Retinal pigment epithelial cell (primary cell): ENCODE data around the gene CCM2.

Experiments used
- DNase-seq: peaks from one replicate; pipeline ENCODE4 v3.0.0-alpha.2; 2010; ENCODE audit warnings: low read depth
- H3K4me3 ChIP-seq: 2 replicates; pipeline ENCODE4 v1.5.1; 2011; ENCODE audit warnings: mild to moderate bottlenecking, low read length, control low read depth, moderate library complexity
- TF ChIP-seq, protein P1 (sequence below): conservative IDR thresholded peaks from 2 replicates; pipeline ENCODE4 v1.5.1; 2011; ENCODE audit warnings: low read depth, low read length, control low read depth, inconsistent platforms

The CCM2 gene

GRCh38 chr7:45007571-45008328 is 7.7 kb downstream of the CCM2 start:
- no peak overlapping the region for H3K4me3 ChIP-seq
- TF ChIP-seq, protein P1, sequence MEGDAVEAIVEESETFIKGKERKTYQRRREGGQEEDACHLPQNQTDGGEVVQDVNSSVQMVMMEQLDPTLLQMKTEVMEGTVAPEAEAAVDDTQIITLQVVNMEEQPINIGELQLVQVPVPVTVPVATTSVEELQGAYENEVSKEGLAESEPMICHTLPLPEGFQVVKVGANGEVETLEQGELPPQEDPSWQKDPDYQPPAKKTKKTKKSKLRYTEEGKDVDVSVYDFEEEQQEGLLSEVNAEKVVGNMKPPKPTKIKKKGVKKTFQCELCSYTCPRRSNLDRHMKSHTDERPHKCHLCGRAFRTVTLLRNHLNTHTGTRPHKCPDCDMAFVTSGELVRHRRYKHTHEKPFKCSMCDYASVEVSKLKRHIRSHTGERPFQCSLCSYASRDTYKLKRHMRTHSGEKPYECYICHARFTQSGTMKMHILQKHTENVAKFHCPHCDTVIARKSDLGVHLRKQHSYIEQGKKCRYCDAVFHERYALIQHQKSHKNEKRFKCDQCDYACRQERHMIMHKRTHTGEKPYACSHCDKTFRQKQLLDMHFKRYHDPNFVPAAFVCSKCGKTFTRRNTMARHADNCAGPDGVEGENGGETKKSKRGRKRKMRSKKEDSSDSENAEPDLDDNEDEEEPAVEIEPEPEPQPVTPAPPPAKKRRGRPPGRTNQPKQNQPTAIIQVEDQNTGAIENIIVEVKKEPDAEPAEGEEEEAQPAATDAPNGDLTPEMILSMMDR, result no peak
- no peak for DNase-seq

DNA sequence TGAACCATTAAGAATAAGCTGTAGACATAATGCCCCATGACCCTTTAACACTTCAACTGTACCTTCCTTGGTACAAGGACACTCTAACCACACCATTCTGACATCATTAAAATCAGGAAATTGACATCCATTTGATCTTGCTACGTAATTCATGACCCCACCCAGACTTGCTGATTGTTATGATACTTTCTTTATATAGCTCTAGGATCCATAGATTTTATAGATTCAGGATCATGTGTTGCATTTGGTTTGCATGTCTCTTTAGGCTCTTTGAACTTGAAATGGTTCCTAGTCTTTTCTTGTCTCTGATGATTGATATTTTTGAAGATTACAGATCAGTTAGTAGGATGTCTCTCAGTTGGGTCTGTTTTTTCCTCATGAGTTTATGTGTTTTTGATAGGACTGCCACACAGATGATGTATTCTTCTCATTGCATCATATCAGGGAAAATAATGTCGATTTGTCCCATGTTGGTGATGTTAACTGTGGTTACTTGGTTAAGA is 13.5 kb downstream of the CCM2 start:
- TF ChIP-seq, protein P1, result no peak
- no peak for DNase-seq
- no peak overlapping the region for H3K4me3 ChIP-seq

GRCh38 chr7:45015313-45015712 is 15.3 kb downstream of the CCM2 start:
- TF ChIP-seq, protein P1, result no peak
- H3K4me3 ChIP-seq, result no peak overlapping the region
- DNase-seq, result no peak

DNA sequence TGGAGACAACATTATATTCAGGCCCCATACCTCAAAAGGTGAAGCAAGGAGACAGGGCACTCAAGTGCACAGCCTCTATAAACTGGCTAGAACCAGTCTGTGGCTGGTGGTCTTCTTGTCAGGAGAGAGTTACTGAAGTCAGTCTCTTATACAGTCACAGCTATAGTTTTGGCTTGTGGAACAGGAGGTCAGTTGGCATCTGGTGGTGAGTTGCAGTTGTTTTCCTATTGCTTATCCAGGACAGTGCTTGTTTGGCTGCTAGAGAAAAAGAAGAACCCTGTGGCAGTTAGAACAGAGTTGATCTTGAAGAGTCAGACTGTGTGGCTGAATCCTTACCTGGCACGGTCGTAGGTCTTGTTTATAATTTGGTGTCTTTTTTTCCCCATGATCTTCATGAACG is 17.3 kb downstream of the CCM2 start:
- no peak for DNase-seq
- no peak overlapping the region for H3K4me3 ChIP-seq
- TF ChIP-seq, protein P1, result no peak

DNA sequence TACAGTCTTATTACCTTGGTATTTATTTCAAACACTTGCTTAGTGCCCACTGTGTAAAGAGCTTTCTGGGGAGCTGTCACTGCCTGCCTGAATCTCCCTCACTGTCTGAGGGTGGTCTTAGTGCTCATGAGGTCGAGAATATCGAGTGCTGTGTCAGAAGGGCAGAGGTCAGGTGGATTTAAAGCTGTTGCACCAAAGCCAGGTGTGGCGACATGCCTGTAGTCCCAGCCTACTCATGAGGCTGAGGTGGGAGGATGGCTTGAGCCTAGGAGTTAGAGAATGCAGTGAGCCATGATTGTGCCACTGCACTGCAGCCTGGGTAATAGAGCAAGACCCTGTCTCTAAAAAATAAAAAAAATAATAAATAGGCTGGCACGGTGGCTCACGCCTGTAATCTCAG is 20.9 kb downstream of the CCM2 start:
- DNase-seq, result no peak
- TF ChIP-seq, protein P1, result no peak
- H3K4me3 ChIP-seq, result no peak overlapping the region

DNA sequence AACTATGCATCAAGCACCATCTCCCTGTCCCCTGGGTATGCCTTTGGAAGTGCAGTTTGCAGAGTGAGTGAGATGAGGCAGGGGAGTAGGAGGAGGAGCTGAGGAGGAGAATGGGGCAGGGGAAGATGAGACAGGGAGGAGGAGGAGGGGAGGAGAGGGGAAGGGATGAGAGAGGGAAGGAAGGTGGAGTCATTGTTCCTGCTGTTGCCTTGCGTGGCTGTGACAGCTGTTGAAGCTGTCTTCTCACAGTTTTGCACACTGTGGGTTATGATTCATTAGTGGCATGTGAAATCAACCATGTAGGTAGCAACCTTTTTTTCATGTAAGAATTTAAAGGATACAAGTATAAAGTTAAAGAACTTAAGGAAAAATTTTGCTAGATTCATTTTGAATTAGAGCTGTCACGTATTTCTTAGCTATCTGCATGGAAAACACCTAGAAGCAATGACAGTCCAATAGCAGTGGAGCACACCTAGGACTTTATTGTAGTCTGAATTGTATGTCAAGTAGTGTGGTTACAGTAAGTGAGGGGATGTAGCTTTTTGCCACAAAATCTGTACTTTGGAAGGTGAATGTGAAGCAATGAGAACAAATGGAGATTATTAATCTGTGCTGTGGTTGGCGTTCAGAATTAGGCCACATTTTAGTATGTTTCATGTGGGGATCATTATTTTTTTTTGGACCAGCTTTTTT is 21.7 kb downstream of the CCM2 start:
- DNase-seq, result no peak
- H3K4me3 ChIP-seq, result no peak overlapping the region
- TF ChIP-seq, protein P1, result no peak
